ENCODE measurements around the gene C2orf49.

DNA sequence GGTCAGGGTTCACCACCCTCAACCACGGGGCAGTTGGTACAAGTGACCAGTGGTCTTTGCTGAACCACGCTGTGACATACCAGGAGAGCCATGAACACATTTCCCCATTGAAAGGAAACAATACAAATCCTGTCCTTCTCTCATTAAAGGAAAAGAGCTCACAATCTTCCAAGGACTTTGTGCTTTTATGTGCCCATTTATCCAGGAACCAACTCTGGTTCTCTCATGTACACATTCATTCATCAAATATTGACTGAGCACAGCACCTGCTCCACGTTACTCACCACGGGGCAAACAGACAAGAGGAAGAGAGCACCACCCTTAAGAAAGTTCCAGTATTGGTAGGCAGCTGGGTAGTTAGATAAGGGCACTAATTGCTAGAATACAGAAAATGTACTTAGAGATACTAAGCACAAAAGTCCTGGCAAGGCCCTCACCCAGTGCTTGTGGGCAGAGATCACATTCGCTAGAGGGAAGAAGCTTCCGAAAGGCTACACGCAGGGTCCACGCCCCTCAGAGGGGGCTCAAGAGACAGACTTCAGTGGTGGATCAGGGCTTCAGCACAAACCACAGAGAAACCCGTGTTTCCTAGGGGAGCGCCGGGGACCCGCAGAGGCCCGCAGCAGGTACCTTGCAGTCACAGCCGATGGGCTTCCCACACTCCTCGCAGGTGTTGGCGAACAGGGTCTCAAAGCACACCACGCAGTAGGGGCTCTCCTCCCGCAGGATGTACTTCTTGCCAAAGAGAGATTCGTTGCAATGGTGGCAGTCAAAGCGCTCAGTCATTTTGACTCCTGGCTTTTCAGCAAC, 48.6 kb downstream of the C2orf49 start:
- TF ChIP-seq EZH2 (IDR thresholded peaks at IDR 0.05; ENCODE audit: low read depth, low read length, severe bottlenecking) (no peak), POLR2A (IDR thresholded peaks at IDR 0.05; ENCODE audit: control extremely low read depth in 1 of 2, low read depth in 2 of 2, low read length in 2 of 2) (no peak), SP1 (IDR thresholded peaks at IDR 0.05; ENCODE audit: low read depth, low read length) (no peak), BACH1 (IDR thresholded peaks at IDR 0.05; ENCODE audit: low read length) (no peak), CREB1 (IDR thresholded peaks at IDR 0.05) (no peak), ATF3 (IDR thresholded peaks at IDR 0.05; ENCODE audit: insufficient read depth, low read depth, low read length) (no peak)
- TF ChIP-seq, protein P1, sequence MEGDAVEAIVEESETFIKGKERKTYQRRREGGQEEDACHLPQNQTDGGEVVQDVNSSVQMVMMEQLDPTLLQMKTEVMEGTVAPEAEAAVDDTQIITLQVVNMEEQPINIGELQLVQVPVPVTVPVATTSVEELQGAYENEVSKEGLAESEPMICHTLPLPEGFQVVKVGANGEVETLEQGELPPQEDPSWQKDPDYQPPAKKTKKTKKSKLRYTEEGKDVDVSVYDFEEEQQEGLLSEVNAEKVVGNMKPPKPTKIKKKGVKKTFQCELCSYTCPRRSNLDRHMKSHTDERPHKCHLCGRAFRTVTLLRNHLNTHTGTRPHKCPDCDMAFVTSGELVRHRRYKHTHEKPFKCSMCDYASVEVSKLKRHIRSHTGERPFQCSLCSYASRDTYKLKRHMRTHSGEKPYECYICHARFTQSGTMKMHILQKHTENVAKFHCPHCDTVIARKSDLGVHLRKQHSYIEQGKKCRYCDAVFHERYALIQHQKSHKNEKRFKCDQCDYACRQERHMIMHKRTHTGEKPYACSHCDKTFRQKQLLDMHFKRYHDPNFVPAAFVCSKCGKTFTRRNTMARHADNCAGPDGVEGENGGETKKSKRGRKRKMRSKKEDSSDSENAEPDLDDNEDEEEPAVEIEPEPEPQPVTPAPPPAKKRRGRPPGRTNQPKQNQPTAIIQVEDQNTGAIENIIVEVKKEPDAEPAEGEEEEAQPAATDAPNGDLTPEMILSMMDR (IDR thresholded peaks at IDR 0.05; ENCODE audit: control extremely low read depth in 1 of 3, insufficient read depth in 1 of 3, low read depth in 1 of 3, low read length in 3 of 3), result no peak
- TF ChIP-seq, protein P2, sequence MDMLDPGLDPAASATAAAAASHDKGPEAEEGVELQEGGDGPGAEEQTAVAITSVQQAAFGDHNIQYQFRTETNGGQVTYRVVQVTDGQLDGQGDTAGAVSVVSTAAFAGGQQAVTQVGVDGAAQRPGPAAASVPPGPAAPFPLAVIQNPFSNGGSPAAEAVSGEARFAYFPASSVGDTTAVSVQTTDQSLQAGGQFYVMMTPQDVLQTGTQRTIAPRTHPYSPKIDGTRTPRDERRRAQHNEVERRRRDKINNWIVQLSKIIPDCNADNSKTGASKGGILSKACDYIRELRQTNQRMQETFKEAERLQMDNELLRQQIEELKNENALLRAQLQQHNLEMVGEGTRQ (IDR thresholded peaks at IDR 0.05; ENCODE audit: low read length), result no peak

Measured in H1 (cell line).